Measurements from ENCODE around the gene RNF186. TPM values are rescaled to one million over a fixed set of nuclear protein-coding genes. Genes with fewer than 3 reads are reported as not detected.
"Not testable (repeated sequence)": the region's sequence is repeated elsewhere in the genome, so short reads cannot be mapped to it uniquely, and the experiment has no call there.

Gene RNF186
- polyA plus RNA-seq, 1 donor: 18.8 TPM

- Histone ChIP-seq H3K27ac (ENCODE audit: low read length) (no peak overlapping the region), H3K36me3 (ENCODE audit: control insufficient read depth, insufficient read depth, low read length) (peaks cover under 1% of the 10 kb centered on the region), H3K9me3 (ENCODE audit: control insufficient read depth, low read depth, low read length) (peaks cover 3% of the 10 kb centered on the region), H3K4me3 (ENCODE audit: low read length) (no peak overlapping the region), H3K27me3 (ENCODE audit: control insufficient read depth, insufficient read depth, low read length) (no peaks in the 10 kb centered on the region), H3K4me1 (ENCODE audit: control insufficient read depth, insufficient read depth, low read length) (peaks cover 14% of the 10 kb centered on the region)
- 83% methylated on average over 3 of the region's 5 CpGs for WGBS (ENCODE audit: insufficient coverage, low lambda C conversion rate)
- no peak for DNase-seq
These were observed 17.3 kb downstream of the RNF186 start for GRCh38 chr1:19797827-19798226.

- H3K4me3 ChIP-seq (ENCODE audit: low read length): no peak overlapping the region
- H3K27ac ChIP-seq (ENCODE audit: low read length): no peak overlapping the region
- peaks cover 6% of the 10 kb centered on the region for H3K36me3 ChIP-seq (ENCODE audit: control insufficient read depth, insufficient read depth, low read length)
- peaks cover 9% of the 10 kb centered on the region for H3K4me1 ChIP-seq (ENCODE audit: control insufficient read depth, insufficient read depth, low read length)
- H3K9me3 ChIP-seq (ENCODE audit: control insufficient read depth, low read depth, low read length): peaks cover 3% of the 10 kb centered on the region
- DNase-seq: no peak
- no peaks in the 10 kb centered on the region for H3K27me3 ChIP-seq (ENCODE audit: control insufficient read depth, insufficient read depth, low read length)
- WGBS (ENCODE audit: insufficient coverage, low lambda C conversion rate): 95% methylated on average over 2 of the region's 4 CpGs
These were observed 20.5 kb downstream of the RNF186 start for GRCh38 chr1:19794583-19794982.

- H3K9me3 ChIP-seq (ENCODE audit: control insufficient read depth, low read depth, low read length): peaks cover 3% of the 10 kb centered on the region
- H3K4me3 ChIP-seq (ENCODE audit: low read length): no peak overlapping the region
- no peaks in the 10 kb centered on the region for H3K27me3 ChIP-seq (ENCODE audit: control insufficient read depth, insufficient read depth, low read length)
- no peak overlapping the region for H3K27ac ChIP-seq (ENCODE audit: low read length)
- no peak for DNase-seq
- H3K36me3 ChIP-seq (ENCODE audit: control insufficient read depth, insufficient read depth, low read length): peaks cover 6% of the 10 kb centered on the region
- no peaks in the 10 kb centered on the region for H3K4me1 ChIP-seq (ENCODE audit: control insufficient read depth, insufficient read depth, low read length)
- WGBS (ENCODE audit: insufficient coverage, low lambda C conversion rate): 100% methylated on average over 1 of the region's 6 CpGs
These were observed 21.6 kb downstream of the RNF186 start for GRCh38 chr1:19793360-19794046.

- Histone ChIP-seq H3K9me3 (ENCODE audit: control insufficient read depth, low read depth, low read length) (peaks cover 3% of the 10 kb centered on the region), H3K36me3 (ENCODE audit: control insufficient read depth, insufficient read depth, low read length) (peaks cover 6% of the 10 kb centered on the region), H3K4me1 (ENCODE audit: control insufficient read depth, insufficient read depth, low read length) (peaks cover under 1% of the 10 kb centered on the region), H3K27ac (ENCODE audit: low read length) (no peak overlapping the region), H3K4me3 (ENCODE audit: low read length) (no peak overlapping the region), H3K27me3 (ENCODE audit: control insufficient read depth, insufficient read depth, low read length) (no peaks in the 10 kb centered on the region)
- DNase-seq: no peak
- WGBS (ENCODE audit: insufficient coverage, low lambda C conversion rate): no CpG with 5 or more reads among the region's 4 CpGs
These were observed 22.7 kb downstream of the RNF186 start for GRCh38 chr1:19792237-19793002.

GRCh38 chr1:19790061-19790975, 24.8 kb downstream of the RNF186 start:
- H3K27me3 ChIP-seq (ENCODE audit: control insufficient read depth, insufficient read depth, low read length); H3K27ac ChIP-seq (ENCODE audit: low read length); H3K4me1 ChIP-seq (ENCODE audit: control insufficient read depth, insufficient read depth, low read length); DNase-seq; H3K4me3 ChIP-seq (ENCODE audit: low read length); H3K9me3 ChIP-seq (ENCODE audit: control insufficient read depth, low read depth, low read length): not testable (repeated sequence)
- WGBS (ENCODE audit: insufficient coverage, low lambda C conversion rate): 90% methylated on average over 2 of the region's 9 CpGs
- peaks cover 14% of the 10 kb centered on the region for H3K36me3 ChIP-seq (ENCODE audit: control insufficient read depth, insufficient read depth, low read length)

- DNase-seq: peak; percentile 21 to 73
- Histone ChIP-seq H3K27me3 (ENCODE audit: control insufficient read depth, insufficient read depth, low read length) (no peaks in the 10 kb centered on the region), H3K4me3 (ENCODE audit: low read length) (no peak overlapping the region), H3K27ac (ENCODE audit: low read length) (no peak overlapping the region), H3K36me3 (ENCODE audit: control insufficient read depth, insufficient read depth, low read length) (peaks cover 18% of the 10 kb centered on the region), H3K9me3 (ENCODE audit: control insufficient read depth, low read depth, low read length) (no peaks in the 10 kb centered on the region), H3K4me1 (ENCODE audit: control insufficient read depth, insufficient read depth, low read length) (peaks cover 6% of the 10 kb centered on the region)
- WGBS (ENCODE audit: insufficient coverage, low lambda C conversion rate): no CpG with 5 or more reads among the region's 9 CpGs
These were observed 28.1 kb downstream of the RNF186 start for GRCh38 chr1:19786988-19787423.

- Histone ChIP-seq H3K4me3 (ENCODE audit: low read length) (no peak overlapping the region), H3K9me3 (ENCODE audit: control insufficient read depth, low read depth, low read length) (no peaks in the 10 kb centered on the region), H3K4me1 (ENCODE audit: control insufficient read depth, insufficient read depth, low read length) (peaks cover 6% of the 10 kb centered on the region), H3K36me3 (ENCODE audit: control insufficient read depth, insufficient read depth, low read length) (peaks cover 14% of the 10 kb centered on the region), H3K27me3 (ENCODE audit: control insufficient read depth, insufficient read depth, low read length) (no peaks in the 10 kb centered on the region), H3K27ac (ENCODE audit: low read length) (no peak overlapping the region)
- no CpG with 5 or more reads among the region's 4 CpGs for WGBS (ENCODE audit: insufficient coverage, low lambda C conversion rate)
- DNase-seq: no peak
These were observed 29.4 kb downstream of the RNF186 start for GRCh38 chr1:19785660-19786059.

- H3K27me3 ChIP-seq (ENCODE audit: control insufficient read depth, insufficient read depth, low read length): no peaks in the 10 kb centered on the region
These were observed 34.7 kb downstream of the RNF186 start for GRCh38 chr1:19780267-19780877.

GRCh38 chr1:19776933-19777332, 38.1 kb downstream of the RNF186 start:
- no peak for DNase-seq
- Histone ChIP-seq H3K27me3 (ENCODE audit: control insufficient read depth, insufficient read depth, low read length) (no peaks in the 10 kb centered on the region), H3K27ac (ENCODE audit: low read length) (no peak overlapping the region), H3K36me3 (ENCODE audit: control insufficient read depth, insufficient read depth, low read length) (peaks cover 7% of the 10 kb centered on the region), H3K4me1 (ENCODE audit: control insufficient read depth, insufficient read depth, low read length) (no peaks in the 10 kb centered on the region), H3K9me3 (ENCODE audit: control insufficient read depth, low read depth, low read length) (no peaks in the 10 kb centered on the region), H3K4me3 (ENCODE audit: low read length) (no peak overlapping the region)
- no CpG with 5 or more reads among the region's 4 CpGs for WGBS (ENCODE audit: insufficient coverage, low lambda C conversion rate)

More at GRCh38 chr1:19780267-19780877, 34.7 kb downstream of the RNF186 start:
- no peak for DNase-seq
- peaks cover 11% of the 10 kb centered on the region for H3K36me3 ChIP-seq (ENCODE audit: control insufficient read depth, insufficient read depth, low read length)
- H3K27ac ChIP-seq (ENCODE audit: low read length): no peak overlapping the region
- no CpG with 5 or more reads among the region's 11 CpGs for WGBS (ENCODE audit: insufficient coverage, low lambda C conversion rate)
- no peak overlapping the region for H3K4me3 ChIP-seq (ENCODE audit: low read length)
- no peaks in the 10 kb centered on the region for H3K9me3 ChIP-seq (ENCODE audit: control insufficient read depth, low read depth, low read length)
- no peaks in the 10 kb centered on the region for H3K4me1 ChIP-seq (ENCODE audit: control insufficient read depth, insufficient read depth, low read length)

GRCh38 chr1:19776287-19776686, 38.8 kb downstream of the RNF186 start:
- Histone ChIP-seq H3K27ac (ENCODE audit: low read length) (no peak overlapping the region), H3K27me3 (ENCODE audit: control insufficient read depth, insufficient read depth, low read length) (no peaks in the 10 kb centered on the region), H3K4me3 (ENCODE audit: low read length) (no peak overlapping the region), H3K36me3 (ENCODE audit: control insufficient read depth, insufficient read depth, low read length) (peaks cover 7% of the 10 kb centered on the region), H3K9me3 (ENCODE audit: control insufficient read depth, low read depth, low read length) (no peaks in the 10 kb centered on the region), H3K4me1 (ENCODE audit: control insufficient read depth, insufficient read depth, low read length) (no peaks in the 10 kb centered on the region)
- no peak for DNase-seq
- no CpG with 5 or more reads among the region's 5 CpGs for WGBS (ENCODE audit: insufficient coverage, low lambda C conversion rate)

Measured in large intestine (tissue), 3 donors.